Kidney (tissue), 14 donors: ENCODE data around the gene PARVG. TPM values are rescaled to one million over a fixed set of nuclear protein-coding genes. Genes with fewer than 3 reads are reported as not detected.

ENCODE experiments used
- DNase-seq, 5 donors: peaks; one replicate each; pipeline ENCODE4 v3.0.0-alpha.2; 2013 to 2020
- FAIRE-seq: peaks from 2 replicates; lab custom pipeline; 2012; peaks lifted over from hg19 to GRCh38; lab: Jason Lieb, UNC
- H3K27ac ChIP-seq, 2 donors: one replicate each; pipeline ENCODE4 v1.7.0; 2013; ENCODE audit warnings: low read depth in 2 of 2, low read length in 2 of 2, inconsistent platforms in 1 of 2
- H3K27me3 ChIP-seq: one replicate; pipeline ENCODE4 v1.7.1; 2013; ENCODE audit warnings: low read length, inconsistent platforms; ENCODE audit not compliant: control insufficient read depth, insufficient read depth
- H3K36me3 ChIP-seq, 3 donors: one replicate each; pipeline versions ENCODE4 v1.7.0 to v1.7.1; 2013; ENCODE audit warnings: low read length in 3 of 3, control low read depth in 1 of 3, inconsistent platforms in 1 of 3; ENCODE audit not compliant: insufficient read depth in 3 of 3, control insufficient read depth in 2 of 3
- H3K4me1 ChIP-seq, 3 donors: one replicate each; pipeline versions ENCODE4 v1.7.0 to v1.7.1; 2013; ENCODE audit warnings: low read length in 3 of 3, inconsistent platforms in 1 of 3, low read depth in 1 of 3; ENCODE audit not compliant: control insufficient read depth in 2 of 3, insufficient read depth in 2 of 3
- H3K4me3 ChIP-seq, 3 donors: one replicate each; pipeline versions ENCODE4 v1.7.0 to v1.8.1; 2013; ENCODE audit warnings: low read length in 3 of 3, control low read depth in 1 of 3, inconsistent platforms in 1 of 3
- H3K9ac ChIP-seq, 3 donors: one replicate each; pipeline versions ENCODE4 v1.7.0 to v1.7.1; 2013; ENCODE audit warnings: low read length in 3 of 3, control low read depth in 1 of 3, inconsistent platforms in 1 of 3
- H3K9me3 ChIP-seq, 3 donors: one replicate each; pipeline versions ENCODE4 v1.7.0 to v1.7.1; 2013; ENCODE audit warnings: low read length in 3 of 3, control low read depth in 1 of 3, inconsistent platforms in 1 of 3; ENCODE audit not compliant: control insufficient read depth in 2 of 3, insufficient read depth in 1 of 3
- CTCF ChIP-seq: IDR thresholded peaks from 3 replicates; pipeline ENCODE4 v1.5.1; 2012; ENCODE audit warnings: mild to moderate bottlenecking, moderate library complexity, borderline replicate concordance; ENCODE audit not compliant: insufficient read depth; ENCODE audit errors: extremely low read depth
- intact Hi-C: fragments of 100-400 bp; cut with DNase I; formaldehyde crosslinking; loops from one replicate; pipeline ENCODE4 v1.11.1; 2022
- polyA plus RNA-seq: library from polyadenylated mRNA; stranded (reverse); fragments of 350-450 nt; fragmentation: Illumina TruSeq; extraction: RNeasy Lipid Tissue Mini Kit (QIAGEN cat#74804); gene quantifications from one replicate; pipeline ENCODE4 v1.2.3, GENCODE V29; 2014; ENCODE audit warnings: low read depth, low replicate concordance; ENCODE audit not compliant: insufficient read depth
- total RNA-seq: library from RNA; stranded (reverse); fragmentation: NEBNext Ultra II Directional; extraction: Animal tissue kit (Norgen Biotek cat#: 25700); gene quantifications from one replicate; pipeline ENCODE4 v1.2.1, GENCODE V29; 2021
- donor health status: control.
- donor health status: control.
- donor health status: control.
- donor health status: control.
- donor health status: control.
- donor health status: DM: yes; HTN: yes; CAD: no.
- donor health status: Normal renal cell carcinoma (clear cell type).

PARVG gene
- total and polyA plus RNA-seq, 2 donors from 2014 or later = 2.5 to 20.9 TPM

GRCh38 chr22:44205516-44206329, 25.0 kb downstream of the PARVG start:
- TF ChIP-seq CTCF = no peak
- H3K27ac ChIP-seq = no peak overlapping the region
- peak in 2 of 5 donors; percentile 32 to 72 for DNase-seq
- H3K9me3 ChIP-seq = peaks cover 0 to 3% (median 2%) of the 10 kb centered on the region in 3 donors
- no peaks in the 10 kb centered on the region for H3K27me3 ChIP-seq
- no peak overlapping the region for H3K9ac ChIP-seq
- H3K36me3 ChIP-seq = no peaks in the 10 kb centered on the region
- no peak overlapping the region for H3K4me3 ChIP-seq
- intact Hi-C loops = no loop called here
- no peak for FAIRE-seq
- no peaks in the 10 kb centered on the region for H3K4me1 ChIP-seq

GRCh38 chr22:44206330-44206645, 25.6 kb downstream of the PARVG start:
- H3K4me3 ChIP-seq = no peak overlapping the region
- no peaks in the 10 kb centered on the region for H3K36me3 ChIP-seq
- H3K27me3 ChIP-seq = no peaks in the 10 kb centered on the region
- FAIRE-seq (no peak), DNase-seq (peak in 1 of 5 donors; percentile 33)
- H3K4me1 ChIP-seq = no peaks in the 10 kb centered on the region
- no peak for TF ChIP-seq CTCF
- peaks cover 0 to 3% (median 2%) of the 10 kb centered on the region in 3 donors for H3K9me3 ChIP-seq
- intact Hi-C loops = no loop called here
- no peak overlapping the region for H3K9ac ChIP-seq
- H3K27ac ChIP-seq = no peak overlapping the region

- Histone ChIP-seq H3K9me3 (peaks cover 0 to 3% (median 2%) of the 10 kb centered on the region in 3 donors), H3K27ac (no peak overlapping the region), H3K27me3 (no peaks in the 10 kb centered on the region), H3K36me3 (no peaks in the 10 kb centered on the region), H3K4me1 (no peaks in the 10 kb centered on the region), H3K4me3 (no peak overlapping the region), H3K9ac (no peak overlapping the region)
- intact Hi-C loops = no loop called here
- no peak for TF ChIP-seq CTCF
- FAIRE-seq = no peak
- DNase-seq = no peak
Measured at GRCh38 chr22:44206696-44207095, 26.0 kb downstream of the PARVG start.
